ENCODE results near the gene LIPA.
"Not testable (repeated sequence)": the region's sequence is repeated elsewhere in the genome, so short reads cannot be mapped to it uniquely, and the experiment has no call there.

The LIPA gene

DNA sequence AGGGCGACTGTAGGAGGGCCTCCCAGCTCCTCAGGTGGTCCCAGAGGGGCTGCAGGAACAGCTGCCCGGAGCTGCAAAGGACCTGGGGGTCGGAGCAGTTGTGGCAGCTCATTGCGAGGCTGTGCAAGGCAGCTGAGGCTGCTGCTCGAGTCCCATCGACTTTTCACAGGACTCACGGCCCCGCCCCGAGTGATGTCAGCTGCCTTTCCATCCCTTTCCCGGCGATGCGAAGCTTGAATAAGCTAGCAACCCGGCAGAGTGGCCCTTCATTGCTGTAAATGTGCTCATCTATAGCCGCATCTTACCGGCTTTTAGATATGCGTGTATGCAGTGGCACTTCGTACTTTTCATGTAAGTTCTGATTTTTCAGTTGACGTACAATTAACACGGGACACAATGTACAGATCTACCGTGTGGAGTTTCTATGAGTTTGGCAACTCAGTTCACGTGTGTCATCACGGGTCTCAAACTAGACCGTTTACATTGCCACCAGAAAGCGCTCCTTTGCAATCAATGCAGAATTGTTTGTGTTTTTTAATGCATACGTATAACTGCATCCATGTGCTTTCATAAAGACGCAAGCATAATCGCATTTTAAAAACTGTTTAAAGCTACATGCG lies 44.3 kb downstream of the LIPA start, which contains the start of gene CH25H:
Gene CH25H (minus strand): TSS at position 137 of the 620 bp plus-strand sequence. CDS start 25 bp downstream, at position 112.
- peak in 1 of 2 experiments; percentile 21 for DNase-seq

DNA sequence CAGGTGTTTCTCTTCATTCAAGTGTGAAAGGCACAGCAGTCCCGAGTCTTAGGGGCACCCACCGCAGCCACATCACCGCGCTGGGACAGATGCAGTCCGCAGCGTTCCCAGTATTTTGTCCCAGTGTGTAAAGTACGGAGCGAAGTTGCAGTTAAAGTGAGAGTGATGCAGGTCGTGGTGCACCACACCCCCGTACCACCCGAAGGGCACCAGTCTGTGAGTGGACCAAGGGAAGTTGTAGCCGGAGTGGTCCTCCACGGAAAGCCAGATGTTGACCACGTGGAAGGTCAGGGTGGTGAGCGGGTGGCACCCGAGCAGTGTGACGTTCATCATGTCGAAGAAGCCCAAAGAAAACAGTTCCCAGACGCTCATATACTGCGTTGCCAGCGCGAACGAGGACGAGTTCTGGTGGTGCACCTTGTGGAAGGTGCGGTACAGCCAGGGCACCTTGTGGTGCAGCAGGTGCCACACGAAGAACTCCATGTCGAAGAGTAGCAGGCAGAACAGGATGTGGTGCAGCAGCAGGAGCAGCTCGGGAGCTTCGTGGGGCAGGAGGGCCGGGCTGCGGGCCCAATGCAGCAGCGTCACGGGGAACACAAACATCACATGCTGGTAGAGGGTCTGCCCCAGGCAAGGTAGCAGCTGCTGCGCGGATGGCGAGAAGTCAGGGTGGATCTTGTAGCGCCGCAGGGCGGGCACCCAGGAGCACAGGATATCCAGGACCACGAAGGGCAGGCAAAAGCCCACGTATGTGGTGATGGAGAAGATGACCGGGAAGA lies 45.0 kb downstream of the LIPA start:
- no peak for DNase-seq

DNA sequence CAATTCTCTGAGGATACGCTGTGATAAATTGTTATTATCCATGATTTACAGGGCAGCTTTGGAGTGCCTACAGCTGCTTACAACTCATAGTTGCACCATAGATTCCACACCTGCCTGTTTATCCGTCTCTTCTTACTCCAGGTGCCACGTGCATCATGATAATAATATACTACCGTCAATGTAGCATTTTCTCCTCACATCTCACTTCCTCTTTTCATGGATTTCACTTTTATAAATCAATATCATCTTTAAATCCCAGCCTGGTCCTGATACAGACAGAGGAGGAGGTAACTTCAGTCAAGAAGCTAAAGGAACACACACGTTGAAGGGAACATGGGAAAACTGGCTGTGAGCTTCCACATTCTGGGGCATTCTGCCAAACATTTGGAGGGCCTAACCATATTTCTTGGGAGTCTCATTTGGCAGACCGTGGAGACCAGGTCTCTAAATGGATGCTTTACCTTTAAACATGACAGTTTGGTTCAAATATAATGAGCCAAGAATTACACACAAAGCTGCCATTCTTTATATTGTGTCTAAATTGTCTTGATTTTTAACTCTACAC lies 46.9 kb downstream of the LIPA start:
- DNase-seq: no peak

DNA sequence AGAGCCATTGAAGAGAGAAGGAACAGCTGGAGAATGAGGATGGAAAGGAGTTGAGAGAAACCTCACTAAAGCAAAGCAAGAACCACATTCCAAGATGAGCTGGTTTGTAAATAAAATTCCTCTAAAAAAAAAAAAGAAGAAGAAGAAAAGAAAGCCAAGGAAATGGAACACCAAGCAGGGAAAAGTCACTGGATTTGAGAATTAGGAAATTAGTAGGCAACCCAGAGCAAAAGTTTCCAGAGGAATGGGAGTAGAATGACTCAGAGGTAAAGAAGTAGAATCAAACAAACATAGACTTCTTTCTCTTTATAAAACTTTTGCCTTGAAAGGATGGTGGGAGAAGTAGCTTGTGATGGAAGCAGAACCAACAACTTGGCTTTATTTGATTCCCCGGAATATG lies 48.3 kb downstream of the LIPA start:
- DNase-seq: no peak

DNA sequence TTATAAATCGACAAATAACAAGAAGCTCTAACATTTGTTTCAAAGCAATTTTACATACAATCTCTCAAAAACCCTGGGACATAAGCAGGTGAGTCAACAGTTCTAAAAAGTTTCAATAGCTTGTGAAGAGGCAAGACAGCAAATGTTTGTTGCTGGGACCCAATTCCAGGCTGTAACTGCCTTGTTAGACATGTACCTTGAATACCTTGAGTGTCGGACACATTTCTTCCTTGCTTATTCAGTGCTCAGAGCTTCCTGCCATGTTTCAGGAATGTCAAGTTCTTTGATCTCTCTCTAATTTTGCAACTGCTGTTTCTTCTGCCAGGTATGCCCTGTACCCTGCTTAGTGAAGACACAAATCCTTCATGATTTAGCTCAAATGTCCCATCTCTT lies 49.5 kb downstream of the LIPA start:
- no peak for DNase-seq

DNA sequence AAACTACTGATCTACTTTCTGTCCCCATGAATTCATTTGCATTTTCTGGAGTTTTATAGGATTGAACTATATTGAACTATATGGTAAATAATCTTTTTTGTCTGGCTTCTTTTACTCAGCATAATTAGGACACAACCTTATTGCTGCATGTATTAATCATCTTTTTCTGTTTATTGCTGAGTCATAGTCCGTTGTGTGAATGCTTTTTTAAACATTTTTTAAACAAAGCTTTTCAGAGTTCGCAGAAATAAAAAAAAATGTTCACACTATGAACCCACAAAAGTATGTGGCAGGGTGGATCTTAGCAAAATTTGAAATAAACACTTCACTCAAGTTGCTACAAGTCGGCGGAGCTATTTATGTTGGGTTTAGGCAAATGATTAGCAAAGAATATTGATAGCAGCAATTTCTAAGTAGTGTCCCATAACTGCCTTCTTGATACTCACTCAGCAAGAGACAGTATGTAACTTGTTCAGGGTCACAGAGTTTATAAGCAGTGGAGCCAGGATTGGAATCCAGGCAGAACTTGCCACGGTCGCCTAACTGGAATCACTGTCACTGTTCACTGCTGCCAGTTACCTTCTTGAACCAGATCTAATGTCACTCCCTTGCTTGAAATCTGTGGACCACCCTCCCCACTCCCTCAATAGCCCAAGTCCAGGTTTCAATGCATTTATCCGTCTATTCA lies 50.1 kb downstream of the LIPA start:
- no peak for DNase-seq

DNA sequence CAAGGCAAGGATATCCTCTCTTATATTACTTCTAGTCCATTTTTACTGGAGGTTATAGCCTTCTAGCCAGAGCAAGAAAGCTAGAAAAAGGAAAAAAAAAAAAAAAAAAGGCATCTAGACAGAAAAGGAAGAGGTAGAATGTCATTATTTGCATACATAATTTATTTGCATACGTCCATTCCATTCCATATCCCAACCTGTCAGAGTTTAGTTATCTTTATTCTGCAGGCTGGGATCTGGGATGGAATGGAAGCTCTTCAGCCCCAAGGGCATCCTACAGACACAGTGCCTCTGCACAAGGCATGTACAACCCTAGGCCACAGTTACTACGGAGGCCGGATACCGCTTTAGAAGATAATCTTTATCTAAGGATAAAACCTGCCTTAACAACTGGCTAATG lies 54.1 kb downstream of the LIPA start:
- DNase-seq: no peak

DNA sequence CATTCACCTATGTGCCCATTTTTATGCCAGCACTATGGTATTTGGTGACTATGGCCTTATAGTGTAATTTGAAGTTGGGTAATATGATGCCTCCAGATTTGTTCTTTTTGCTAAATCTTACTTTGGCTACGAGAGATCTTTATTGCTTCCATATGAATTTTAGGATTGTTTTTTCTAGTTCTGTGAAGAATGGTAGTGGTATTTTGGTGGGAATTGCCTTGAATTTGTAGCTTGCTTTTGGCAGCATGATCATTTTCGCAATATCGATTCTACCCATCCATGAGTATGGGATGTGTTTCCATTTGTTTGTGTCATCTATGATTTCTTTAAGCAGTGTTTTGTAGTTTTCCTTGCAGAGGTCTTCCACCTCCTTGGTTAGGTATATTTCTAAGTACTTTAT lies 60.3 kb downstream of the LIPA start:
- not testable (repeated sequence) for DNase-seq

DNA sequence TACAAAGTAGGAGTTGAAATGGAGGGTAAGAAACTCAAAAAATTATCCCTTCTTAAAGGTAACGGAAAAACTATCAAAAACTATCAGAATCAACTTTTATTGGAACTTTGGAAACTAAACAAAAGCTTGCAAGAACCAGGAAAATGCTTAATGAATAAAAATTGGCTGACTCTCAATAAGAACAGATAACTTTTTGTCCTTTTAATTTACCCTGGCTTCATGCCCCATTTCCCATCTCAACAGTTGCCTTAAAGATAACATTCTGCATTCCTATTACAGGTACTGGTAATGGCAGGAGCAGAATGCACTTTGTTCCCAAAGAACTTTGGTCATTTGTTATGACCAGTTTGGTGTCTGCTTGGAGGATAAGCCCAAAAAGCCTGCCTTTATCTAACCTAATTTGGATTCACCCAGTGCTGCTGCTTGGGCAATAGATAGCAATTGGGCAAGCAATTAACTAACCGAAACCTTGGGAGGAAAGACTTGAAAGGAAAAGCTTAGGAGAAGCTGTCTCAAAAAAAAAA lies 62.3 kb downstream of the LIPA start:
- no peak for DNase-seq

DNA sequence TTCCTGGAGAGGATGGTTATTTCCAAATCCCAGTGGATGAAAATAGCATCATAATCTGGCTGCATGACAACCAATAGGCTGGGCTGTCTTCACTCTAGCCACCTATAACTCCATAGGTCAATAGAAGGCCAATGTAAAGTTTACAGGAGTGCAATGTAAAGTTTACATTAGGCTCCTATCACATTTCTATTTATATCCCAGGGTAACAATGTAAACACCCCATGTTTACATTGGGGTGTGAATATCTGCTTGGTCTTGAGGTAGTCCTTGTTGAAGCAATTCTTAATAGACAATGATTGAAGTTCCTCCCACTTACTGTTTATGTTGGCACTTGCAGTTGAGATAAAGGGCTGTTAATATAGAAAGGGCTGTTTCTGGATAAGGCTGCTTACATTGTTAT lies 65.9 kb downstream of the LIPA start:
- no peak for DNase-seq

DNA sequence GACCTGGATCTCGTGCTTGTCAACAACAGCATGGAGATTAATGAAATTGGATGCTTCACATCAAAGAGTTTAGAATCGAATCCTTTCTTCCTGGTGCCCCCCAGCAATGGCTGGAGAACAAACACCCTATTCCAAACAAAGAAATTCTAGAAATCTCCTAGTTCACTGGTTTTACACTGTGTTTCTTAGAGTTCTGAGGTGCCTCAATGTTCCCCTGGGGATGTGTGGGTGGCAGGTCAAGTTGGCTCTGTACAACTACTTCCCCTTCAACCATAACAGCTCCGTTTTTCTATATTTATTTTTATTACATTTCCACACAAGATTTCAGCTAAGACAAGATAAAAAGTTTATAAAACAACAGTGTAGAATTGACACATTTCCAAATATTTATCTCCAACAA lies 66.9 kb downstream of the LIPA start:
- DNase-seq: no peak

DNA sequence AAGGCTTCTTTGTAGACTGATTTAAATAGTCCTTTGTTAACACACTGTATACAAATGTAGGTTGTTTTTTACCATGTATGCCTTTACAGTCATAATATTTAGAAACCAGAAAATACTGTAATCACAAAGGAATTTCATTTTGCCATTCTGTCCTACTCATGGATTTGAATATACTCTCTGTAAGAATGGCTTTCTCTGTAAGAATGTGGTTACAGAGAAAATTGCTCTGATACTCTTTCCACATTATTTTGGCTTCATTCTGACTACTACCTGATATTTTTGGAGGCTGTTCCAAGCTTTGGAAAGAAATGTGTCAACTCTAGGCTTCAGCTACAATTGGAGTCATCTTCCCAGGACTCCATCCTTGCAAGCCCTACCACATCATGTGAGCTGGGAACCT lies 68.0 kb downstream of the LIPA start:
- no peak for DNase-seq

DNA sequence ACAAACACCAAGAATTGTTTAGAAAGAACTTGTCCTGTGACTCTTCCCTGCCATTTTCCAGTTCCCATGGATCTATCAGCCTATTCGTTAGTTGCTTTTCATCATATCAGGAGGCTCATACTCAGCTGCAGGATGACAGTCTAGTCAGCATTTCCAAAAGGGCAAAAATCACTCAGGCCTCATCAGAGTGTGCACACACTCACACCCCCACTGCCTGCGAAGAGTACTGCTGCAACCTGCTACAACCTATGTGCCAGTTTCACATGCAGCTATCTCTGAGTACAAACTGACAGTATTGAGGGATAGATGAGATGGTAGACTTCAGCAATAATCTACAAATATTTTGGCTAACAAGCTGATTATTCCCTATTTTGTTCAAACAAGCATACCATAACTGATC lies 68.7 kb downstream of the LIPA start:
- no peak for DNase-seq

DNA sequence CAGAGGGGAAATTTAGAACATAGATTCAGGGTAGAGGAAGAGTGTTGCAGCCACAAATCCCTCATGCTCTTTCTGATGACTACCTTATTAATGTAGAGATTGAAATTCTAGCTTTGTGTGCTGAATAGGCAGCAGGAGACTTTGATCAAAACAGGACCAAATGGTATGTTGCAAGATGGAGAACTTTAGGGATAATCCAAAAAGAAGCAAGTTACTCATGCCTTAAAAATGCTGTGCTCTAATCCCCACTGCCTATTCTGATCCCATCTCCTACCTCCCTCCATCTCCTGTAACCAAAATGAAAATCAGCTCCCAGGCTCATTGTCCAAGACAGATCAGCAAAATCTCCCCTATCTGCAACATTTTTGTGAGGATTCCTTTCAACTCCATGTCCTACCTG lies 75.8 kb downstream of the LIPA start:
- DNase-seq: no peak

DNA sequence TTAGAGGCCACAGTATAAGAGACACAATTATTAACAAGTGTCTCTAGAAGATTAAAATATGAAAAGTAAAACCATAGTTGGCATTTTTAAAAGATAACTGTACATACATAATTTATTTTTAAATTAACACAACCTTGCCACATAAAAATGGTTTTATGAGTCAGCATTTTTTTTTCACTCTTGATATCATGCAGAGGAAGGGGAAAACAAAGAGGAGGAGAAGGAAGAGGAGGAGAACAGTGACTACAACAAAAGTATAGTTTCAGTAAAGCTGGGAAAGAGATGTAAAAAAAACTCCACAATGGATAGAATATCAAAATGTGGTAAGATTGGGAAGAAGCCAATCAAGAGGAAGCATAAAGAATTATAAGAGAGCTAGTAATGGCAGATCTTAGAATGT lies 78.5 kb downstream of the LIPA start:
- no peak for DNase-seq

DNA sequence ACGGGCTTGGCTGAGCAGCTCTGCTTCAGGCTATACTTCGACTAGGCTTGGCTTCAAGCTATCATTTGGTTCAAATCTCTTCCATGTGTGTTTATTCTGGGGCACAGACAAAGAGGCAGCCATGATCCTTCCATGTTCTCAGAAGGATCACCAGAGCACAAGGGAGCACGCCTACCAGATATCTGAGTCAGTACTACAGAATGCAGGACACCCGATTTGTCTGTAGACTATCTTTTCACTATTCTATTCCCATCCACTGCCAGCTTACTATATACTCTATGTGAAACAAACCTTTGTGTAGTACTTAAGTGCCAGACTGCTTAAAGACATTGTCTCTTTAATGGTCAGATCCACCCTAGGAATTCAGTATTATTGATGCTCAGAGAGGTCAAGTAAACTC lies 79.6 kb downstream of the LIPA start:
- DNase-seq: no peak

DNA sequence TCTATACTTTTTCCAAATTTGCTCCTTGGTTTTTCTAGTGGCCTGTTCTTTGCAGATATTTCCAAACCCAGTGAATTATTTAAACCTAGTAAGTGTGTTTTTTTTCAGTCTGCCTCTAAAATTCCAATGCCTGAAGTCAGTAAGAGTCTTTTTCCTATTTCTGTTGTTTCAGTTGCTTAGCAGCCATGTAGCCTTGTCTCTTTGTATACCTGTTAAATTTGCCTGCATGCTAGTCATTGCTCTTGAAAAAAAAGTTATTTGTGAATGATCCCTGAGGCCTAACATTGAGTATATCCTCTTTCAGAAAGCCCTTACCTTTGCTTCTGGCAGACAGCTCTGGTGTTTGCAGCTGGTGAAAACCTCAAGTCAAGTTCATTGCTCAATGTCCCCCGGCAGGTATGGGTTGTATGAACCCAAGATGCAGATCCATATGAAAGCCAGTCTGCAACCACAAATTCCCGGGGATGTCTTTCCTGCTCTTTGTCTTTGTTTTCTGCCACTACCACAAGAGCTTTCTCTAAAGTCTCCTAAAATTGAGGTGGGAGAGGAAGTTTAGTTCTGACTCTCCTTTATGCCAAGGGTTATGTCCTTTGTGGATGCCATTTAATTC lies 80.2 kb downstream of the LIPA start:
- no peak for DNase-seq

DNA sequence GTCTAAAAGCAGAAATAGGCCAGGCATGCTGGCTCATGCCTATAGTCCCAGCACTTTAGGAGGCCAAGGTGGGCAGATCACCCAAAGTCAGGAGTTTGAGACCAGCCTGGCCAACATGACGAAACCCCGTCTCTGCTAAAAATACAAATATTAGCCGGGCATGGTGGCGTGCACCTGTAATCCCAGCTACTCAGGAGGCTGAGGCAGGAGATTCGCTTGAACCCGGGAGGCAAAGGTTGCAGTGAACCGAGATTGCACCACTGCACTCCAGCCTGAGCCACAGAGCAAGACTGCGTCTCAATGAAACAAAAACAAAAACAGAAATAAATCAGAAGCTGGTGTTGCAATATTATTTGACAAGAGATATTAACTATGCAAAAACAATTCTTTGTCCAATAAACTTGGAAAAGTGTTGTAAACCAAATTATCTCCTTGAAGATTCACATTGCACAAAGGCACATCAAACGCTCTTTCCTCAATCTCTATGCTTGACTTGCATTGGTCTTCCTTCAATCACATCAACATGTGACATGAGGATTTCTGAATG lies 83.1 kb downstream of the LIPA start:
- DNase-seq: not testable (repeated sequence)

DNA sequence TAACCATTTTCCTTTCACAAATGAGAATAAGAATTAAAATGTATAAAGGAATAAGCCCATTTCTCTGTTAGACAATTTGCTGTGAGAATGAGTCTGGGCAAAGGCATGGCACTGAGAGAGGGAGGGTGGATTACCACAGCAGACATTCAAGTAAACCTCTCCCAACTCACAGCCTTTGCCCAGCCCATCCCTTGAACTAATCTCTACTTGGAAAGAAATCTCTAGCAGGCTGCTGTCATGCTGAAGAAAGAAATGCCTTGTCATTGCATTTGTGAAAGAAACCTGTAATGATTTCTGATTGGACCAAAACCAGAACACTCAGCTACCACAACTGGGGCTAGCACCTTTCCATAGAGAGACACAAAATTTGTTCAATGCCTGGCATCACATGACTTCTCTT lies 83.7 kb downstream of the LIPA start:
- DNase-seq: no peak

DNA sequence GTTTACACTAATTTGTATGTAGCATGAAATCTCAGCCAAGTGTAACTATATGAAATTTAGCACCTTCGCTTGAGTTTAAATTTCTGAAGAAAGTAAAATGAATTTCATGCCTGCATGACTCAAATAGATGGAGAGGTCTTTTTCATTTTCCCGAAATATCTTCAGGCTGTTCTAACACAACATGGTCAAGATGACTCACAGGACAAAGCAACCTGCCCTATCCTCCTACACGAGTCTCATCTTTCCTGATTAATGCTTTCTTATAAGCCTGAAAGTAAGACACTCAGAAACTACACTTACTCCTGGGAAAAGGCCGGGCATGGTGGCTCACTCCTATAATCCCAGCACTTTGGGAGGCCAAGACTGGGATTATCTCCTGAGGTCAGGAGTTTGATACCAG lies 85.7 kb downstream of the LIPA start:
- no peak for DNase-seq

DNA sequence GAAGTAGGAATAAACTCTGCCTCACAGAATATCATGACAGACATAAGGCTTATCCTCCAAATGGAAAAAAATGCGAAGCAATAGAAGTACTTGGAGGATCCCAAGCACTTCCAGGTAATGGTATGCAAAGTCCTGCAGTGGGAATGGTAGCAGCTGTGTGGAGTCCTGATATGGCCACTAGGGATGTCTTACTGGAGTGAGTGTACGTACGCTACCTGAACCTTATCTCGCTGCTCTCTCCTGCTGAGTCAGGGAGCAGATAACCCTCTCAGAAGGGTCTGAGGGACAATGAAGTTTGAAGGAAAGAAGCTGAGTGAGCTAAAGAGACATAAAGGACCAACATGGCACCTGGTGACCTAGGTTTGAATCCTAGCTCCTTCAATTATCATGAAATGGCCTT lies 86.7 kb downstream of the LIPA start:
- DNase-seq: no peak

DNA sequence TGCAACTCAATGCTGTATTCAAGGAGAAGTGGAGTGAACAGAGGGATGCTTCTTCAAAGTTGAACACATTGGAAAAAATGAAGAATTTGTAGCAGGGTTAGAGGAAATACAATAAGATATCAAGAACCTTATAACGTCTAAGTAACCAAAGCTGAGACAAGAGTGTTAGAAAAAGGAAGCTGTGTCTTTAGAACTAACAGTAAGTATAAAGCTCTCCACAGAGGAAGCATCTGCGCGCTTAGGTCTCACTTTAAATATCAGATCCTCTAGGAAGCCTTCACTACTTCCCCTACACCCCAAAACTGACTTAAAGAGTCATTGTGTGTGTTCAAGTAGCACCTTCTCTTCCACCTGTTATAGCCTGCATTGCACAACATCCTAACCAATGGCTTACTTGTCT lies 87.5 kb downstream of the LIPA start:
- no peak for DNase-seq

All from NCI-H187 (cell line).